GM12892 (cell line): ENCODE results near the gene DCHS2.

Source experiments
- DNase-seq: peaks from one replicate; pipeline ENCODE4 v3.0.0; 2011; ENCODE audit not compliant: insufficient read length
- FAIRE-seq: peaks from 2 replicates; lab custom pipeline; 2011; peaks lifted over from hg19 to GRCh38; lab: Jason Lieb, UNC
- POLR2A ChIP-seq: IDR thresholded peaks from 2 replicates; pipeline ENCODE4 v1.6.1; 2011; ENCODE audit warnings: low read depth, low read length, control low read depth
- POLR2AphosphoS5 ChIP-seq: IDR thresholded peaks from 2 replicates; pipeline ENCODE4 v1.6.1; 2011; ENCODE audit warnings: low read depth, low read length, control low read depth
- TAF1 ChIP-seq: IDR thresholded peaks from 2 replicates; pipeline ENCODE4 v1.6.1; 2011; ENCODE audit warnings: low read depth, mild to moderate bottlenecking, control low read depth, low read length, borderline replicate concordance

DCHS2 gene

GRCh38 chr4:154360491-154360890, 131.1 kb downstream of the DCHS2 start:
- no peak for TF ChIP-seq POLR2AphosphoS5
- FAIRE-seq (no peak), DNase-seq (no peak)

GRCh38 chr4:154354883-154355282, 136.7 kb downstream of the DCHS2 start:
- DNase-seq (no peak), FAIRE-seq (no peak)
- no peak for TF ChIP-seq TAF1
- TF ChIP-seq POLR2A, result no peak
- no peak for TF ChIP-seq POLR2AphosphoS5

GRCh38 chr4:154349829-154350228, 141.8 kb downstream of the DCHS2 start:
- DNase-seq (no peak), FAIRE-seq (no peak)
- TF ChIP-seq TAF1 (no peak), POLR2AphosphoS5 (no peak), POLR2A (no peak)

- FAIRE-seq, result no peak
- TF ChIP-seq POLR2A (no peak), TAF1 (no peak), POLR2AphosphoS5 (no peak)
- no peak for DNase-seq
Measured at GRCh38 chr4:154348657-154349056, 142.9 kb downstream of the DCHS2 start.

- DNase-seq, result no peak
- no peak for FAIRE-seq
- TF ChIP-seq TAF1, result no peak
- no peak for TF ChIP-seq POLR2A
- no peak for TF ChIP-seq POLR2AphosphoS5
Measured at GRCh38 chr4:154345359-154345758, 146.2 kb downstream of the DCHS2 start.

- FAIRE-seq (no peak), DNase-seq (no peak)
- TF ChIP-seq POLR2AphosphoS5, result no peak
- no peak for TF ChIP-seq POLR2A
- no peak for TF ChIP-seq TAF1
Measured at GRCh38 chr4:154344686-154345085, 146.9 kb downstream of the DCHS2 start.

GRCh38 chr4:154343651-154344050, 147.9 kb downstream of the DCHS2 start:
- no peak for FAIRE-seq
- DNase-seq, result no peak
- TF ChIP-seq TAF1 (no peak), POLR2AphosphoS5 (no peak), POLR2A (no peak)

GRCh38 chr4:154341448-154341847, 150.2 kb downstream of the DCHS2 start:
- DNase-seq, result no peak
- no peak for FAIRE-seq
- TF ChIP-seq POLR2A, result no peak
- no peak for TF ChIP-seq POLR2AphosphoS5
- TF ChIP-seq TAF1, result no peak

GRCh38 chr4:154335588-154335987, 156.0 kb downstream of the DCHS2 start:
- TF ChIP-seq POLR2AphosphoS5, result no peak
- TF ChIP-seq TAF1, result no peak
- no peak for TF ChIP-seq POLR2A
- no peak for FAIRE-seq

GRCh38 chr4:154332681-154333421, 158.7 kb downstream of the DCHS2 start:
- DNase-seq (no peak), FAIRE-seq (no peak)
- TF ChIP-seq POLR2AphosphoS5 (no peak), TAF1 (no peak), POLR2A (no peak)

More at GRCh38 chr4:154335588-154335987, 156.0 kb downstream of the DCHS2 start:
- DNase-seq, result no peak

- FAIRE-seq, result no peak
Measured at GRCh38 chr4:154329939-154330338, 161.7 kb downstream of the DCHS2 start.

GRCh38 chr4:154329268-154329868, 162.2 kb downstream of the DCHS2 start:
- peak; percentile 66 for FAIRE-seq
- no peak for TF ChIP-seq TAF1
- TF ChIP-seq POLR2A, result no peak
- TF ChIP-seq POLR2AphosphoS5, result no peak
- DNase-seq, result no peak

More at GRCh38 chr4:154329939-154330338, 161.7 kb downstream of the DCHS2 start:
- no peak for TF ChIP-seq POLR2A
- DNase-seq, result no peak

- FAIRE-seq (no peak), DNase-seq (no peak)
- TF ChIP-seq POLR2AphosphoS5 (no peak), TAF1 (no peak), POLR2A (no peak)
Measured at GRCh38 chr4:154328030-154328429, 163.6 kb downstream of the DCHS2 start.
